ENCODE data around the gene KRT83. TPM values are rescaled to one million over a fixed set of nuclear protein-coding genes. Genes with fewer than 3 reads are reported as not detected.
"Not testable (repeated sequence)": the region's sequence is repeated elsewhere in the genome, so short reads cannot be mapped to it uniquely, and the experiment has no call there.

The KRT83 gene
- total and polyA plus RNA-seq, 9 donors = not detected

DNA sequence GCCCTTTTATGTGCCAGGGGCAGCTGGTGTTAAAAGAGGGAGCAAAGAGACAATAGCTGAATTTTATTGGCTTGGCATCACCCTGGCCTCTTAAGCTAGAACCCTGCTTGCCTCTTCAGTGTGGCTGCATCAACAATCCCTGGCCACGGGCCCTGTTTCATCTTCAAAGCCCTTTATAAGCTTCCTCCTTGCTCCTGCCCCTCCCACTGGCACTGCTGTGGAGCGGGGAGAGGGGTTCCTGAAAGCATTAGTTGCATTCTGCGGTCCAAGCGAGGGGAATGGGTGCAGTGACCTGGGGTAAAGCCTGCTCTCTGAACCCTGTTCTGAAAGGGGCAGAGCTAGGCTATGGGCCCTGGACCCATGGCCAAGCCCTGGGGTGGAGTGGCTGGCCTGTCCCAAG, 220 bp upstream of the KRT83 start:
- H3K4me3 ChIP-seq (ENCODE audit: low read length) = no peak overlapping the region
- H3K36me3 ChIP-seq (ENCODE audit: control insufficient read depth, insufficient read depth, low read length) = no peaks in the 10 kb centered on the region
- WGBS (ENCODE audit: insufficient coverage) = 56% methylated on average over 3 of the region's 4 CpGs
- no peaks in the 10 kb centered on the region for H3K9me3 ChIP-seq (replicated peaks; ENCODE audit: control insufficient read depth, low read depth, low read length)
- H3K27ac ChIP-seq (ENCODE audit: low read length) = no peak overlapping the region
- DNase-seq = peak; percentile 51
- peaks cover 45% of the 10 kb centered on the region for H3K27me3 ChIP-seq (ENCODE audit: control insufficient read depth, insufficient read depth, low read length)
- peaks cover 7% of the 10 kb centered on the region for H3K4me1 ChIP-seq (ENCODE audit: control insufficient read depth, insufficient read depth, low read length)

DNA sequence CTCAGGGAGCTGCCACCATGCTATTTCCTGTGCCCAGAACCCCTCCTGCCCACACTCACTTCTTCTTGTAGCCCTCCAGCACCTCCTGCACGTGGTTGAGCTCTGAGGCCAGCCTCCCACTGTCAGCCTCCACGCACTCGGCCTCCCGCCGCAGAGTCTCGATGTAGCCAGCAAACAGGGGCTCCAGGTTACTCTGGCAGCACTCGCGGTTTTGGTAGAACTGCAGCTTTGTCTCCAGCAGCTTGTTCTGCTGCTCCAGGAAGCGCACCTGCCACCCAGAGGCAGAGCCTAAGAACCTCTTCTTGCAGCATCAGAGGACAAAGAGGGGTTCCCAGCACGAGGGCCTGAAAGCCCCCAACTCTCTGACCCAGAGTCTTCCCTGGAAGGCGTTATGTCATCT, 2.1 kb downstream of the KRT83 start:
- Histone ChIP-seq H3K27me3 (ENCODE audit: control insufficient read depth, insufficient read depth, low read length) (peaks cover 47% of the 10 kb centered on the region), H3K27ac (ENCODE audit: low read length) (no peak overlapping the region), H3K4me1 (ENCODE audit: control insufficient read depth, insufficient read depth, low read length) (peaks cover 7% of the 10 kb centered on the region), H3K4me3 (ENCODE audit: low read length) (no peak overlapping the region), H3K36me3 (ENCODE audit: control insufficient read depth, insufficient read depth, low read length) (no peaks in the 10 kb centered on the region), H3K9me3 (replicated peaks; ENCODE audit: control insufficient read depth, low read depth, low read length) (no peaks in the 10 kb centered on the region)
- DNase-seq = no peak
- WGBS (ENCODE audit: insufficient coverage) = 73% methylated on average over 9 of the region's 11 CpGs

DNA sequence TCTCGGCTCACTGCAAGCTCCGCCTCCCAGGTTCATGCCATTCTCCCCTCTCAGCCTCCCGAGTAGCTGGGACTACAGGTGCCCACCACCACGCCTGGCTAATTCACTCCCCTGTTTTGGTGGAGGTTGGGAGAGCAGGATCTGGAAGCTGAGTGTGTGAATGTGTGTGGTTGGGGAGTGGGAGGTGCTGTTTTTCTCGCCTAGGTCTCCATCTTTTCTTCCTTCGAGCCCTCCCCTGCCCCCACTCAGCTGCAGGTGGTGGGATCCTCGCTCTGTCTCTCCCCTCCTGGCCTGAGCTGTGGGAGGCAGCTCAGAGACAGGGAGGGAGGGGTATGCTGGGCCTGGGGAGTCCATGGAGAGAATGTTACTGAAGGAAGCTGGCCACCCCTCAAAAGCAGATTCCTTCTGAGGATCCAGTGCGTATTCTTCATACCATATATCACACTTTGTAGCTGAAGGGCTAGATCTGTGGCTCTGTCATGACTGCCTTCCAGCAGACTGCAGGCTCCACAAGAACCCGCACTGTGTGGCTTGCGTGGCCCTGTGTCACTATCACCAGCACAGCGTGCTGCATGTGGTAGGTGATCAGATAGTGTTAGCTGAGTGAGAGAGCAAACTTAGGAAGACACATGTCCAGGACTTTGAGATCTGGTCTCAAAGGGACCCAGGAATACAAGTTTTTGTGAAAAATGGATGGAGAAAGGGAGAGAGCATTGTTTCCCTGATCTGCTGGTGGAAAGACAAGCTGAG, 2.8 kb downstream of the KRT83 start:
- DNase-seq = no peak

DNA sequence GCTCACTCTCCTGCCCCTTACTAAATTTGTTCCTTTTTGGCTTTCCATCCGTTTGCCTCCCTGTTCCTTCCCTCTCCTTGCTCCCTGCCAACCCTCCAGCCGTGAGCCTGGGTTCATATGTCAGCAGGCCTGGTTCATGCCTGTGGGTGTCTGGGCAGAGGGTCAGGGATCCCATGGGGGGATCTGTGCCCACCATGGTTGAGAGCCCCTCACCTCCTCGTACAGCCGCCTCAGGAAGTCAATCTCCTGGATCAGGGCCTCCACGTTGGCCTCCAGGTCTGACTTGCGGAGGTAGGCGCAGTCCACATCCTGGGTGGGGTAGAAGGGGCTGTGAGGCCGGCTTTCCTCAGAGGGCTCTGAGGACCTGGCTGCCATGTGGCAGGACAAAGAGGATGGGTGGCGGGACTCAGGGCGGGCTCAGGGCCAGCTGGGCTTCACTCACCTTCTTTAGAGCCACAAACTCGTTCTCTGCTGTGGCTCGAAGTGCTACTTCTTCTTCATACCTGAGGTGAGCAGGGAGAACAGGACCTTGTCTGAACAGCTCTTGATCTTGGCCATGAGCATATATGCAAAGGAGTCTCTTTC, 3.6 kb downstream of the KRT83 start:
- Histone ChIP-seq H3K27ac (ENCODE audit: low read length) (no peak overlapping the region), H3K36me3 (ENCODE audit: control insufficient read depth, insufficient read depth, low read length) (no peaks in the 10 kb centered on the region), H3K27me3 (ENCODE audit: control insufficient read depth, insufficient read depth, low read length) (peaks cover 43% of the 10 kb centered on the region), H3K4me1 (ENCODE audit: control insufficient read depth, insufficient read depth, low read length) (peaks cover 7% of the 10 kb centered on the region), H3K9me3 (replicated peaks; ENCODE audit: control insufficient read depth, low read depth, low read length) (no peaks in the 10 kb centered on the region), H3K4me3 (ENCODE audit: low read length) (no peak overlapping the region)
- DNase-seq = no peak
- WGBS (ENCODE audit: insufficient coverage) = 86% methylated on average over 8 of the region's 12 CpGs

More for the DNA sequence above, 2.8 kb downstream of the KRT83 start:
- Histone ChIP-seq H3K4me3 (ENCODE audit: low read length) (no peak overlapping the region), H3K4me1 (ENCODE audit: control insufficient read depth, insufficient read depth, low read length) (peaks cover 7% of the 10 kb centered on the region), H3K9me3 (replicated peaks; ENCODE audit: control insufficient read depth, low read depth, low read length) (no peaks in the 10 kb centered on the region), H3K36me3 (ENCODE audit: control insufficient read depth, insufficient read depth, low read length) (no peaks in the 10 kb centered on the region), H3K27me3 (ENCODE audit: control insufficient read depth, insufficient read depth, low read length) (peaks cover 47% of the 10 kb centered on the region), H3K27ac (ENCODE audit: low read length) (no peak overlapping the region)
- 75% methylated on average over 2 of the region's 11 CpGs for WGBS (ENCODE audit: insufficient coverage)

DNA sequence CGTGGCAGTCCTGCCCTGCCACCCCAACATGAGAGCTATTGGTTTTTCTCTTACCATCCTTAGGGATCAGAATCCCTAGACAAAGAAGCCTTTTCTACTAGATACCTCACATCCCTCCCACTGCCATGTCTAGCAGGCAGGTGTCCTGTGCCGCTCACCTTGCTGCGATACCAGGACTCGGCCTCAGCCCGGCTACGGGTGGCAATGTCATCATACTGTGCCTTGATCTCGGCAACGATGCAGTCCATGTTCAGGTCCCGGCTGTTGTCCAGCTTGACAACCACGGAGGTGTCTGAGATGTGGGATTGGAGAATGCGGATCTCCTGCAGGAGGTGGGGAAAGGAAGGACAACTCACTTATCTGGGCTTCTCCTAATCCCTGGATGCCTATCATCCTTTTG, 4.5 kb downstream of the KRT83 start:
- WGBS (ENCODE audit: insufficient coverage) = 82% methylated on average over 8 of the region's 11 CpGs
- no peaks in the 10 kb centered on the region for H3K36me3 ChIP-seq (ENCODE audit: control insufficient read depth, insufficient read depth, low read length)
- no peak overlapping the region for H3K4me3 ChIP-seq (ENCODE audit: low read length)
- H3K9me3 ChIP-seq (replicated peaks; ENCODE audit: control insufficient read depth, low read depth, low read length) = no peaks in the 10 kb centered on the region
- H3K4me1 ChIP-seq (ENCODE audit: control insufficient read depth, insufficient read depth, low read length) = peaks cover 11% of the 10 kb centered on the region
- H3K27me3 ChIP-seq (ENCODE audit: control insufficient read depth, insufficient read depth, low read length) = peaks cover 42% of the 10 kb centered on the region
- H3K27ac ChIP-seq (ENCODE audit: low read length) = no peak overlapping the region
- no peak for DNase-seq

DNA sequence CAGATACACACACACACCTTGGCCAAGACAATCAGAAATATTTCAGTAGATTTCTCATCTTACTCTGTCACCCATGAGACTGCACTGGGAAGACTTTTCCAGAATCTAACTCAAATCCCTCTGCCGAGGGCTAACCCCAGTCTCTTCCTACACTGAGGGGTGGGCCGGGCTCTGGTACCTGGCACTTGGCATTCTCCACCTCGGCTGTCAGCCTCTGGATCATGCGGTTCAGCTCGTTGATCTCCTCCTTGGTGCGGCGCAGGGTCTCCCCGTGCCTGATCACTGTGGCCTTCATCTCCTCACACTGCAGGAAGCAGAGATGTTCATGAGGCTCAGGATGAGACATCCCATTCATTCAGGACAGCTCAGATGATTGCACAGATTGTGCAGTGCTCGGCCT, 4.9 kb downstream of the KRT83 start:
- H3K27me3 ChIP-seq (ENCODE audit: control insufficient read depth, insufficient read depth, low read length) = peaks cover 41% of the 10 kb centered on the region
- no peaks in the 10 kb centered on the region for H3K9me3 ChIP-seq (replicated peaks; ENCODE audit: control insufficient read depth, low read depth, low read length)
- 77% methylated on average over 9 of the region's 9 CpGs for WGBS (ENCODE audit: insufficient coverage)
- no peaks in the 10 kb centered on the region for H3K36me3 ChIP-seq (ENCODE audit: control insufficient read depth, insufficient read depth, low read length)
- peaks cover 11% of the 10 kb centered on the region for H3K4me1 ChIP-seq (ENCODE audit: control insufficient read depth, insufficient read depth, low read length)
- no peak for DNase-seq
- no peak overlapping the region for H3K4me3 ChIP-seq (ENCODE audit: low read length)
- H3K27ac ChIP-seq (ENCODE audit: low read length) = no peak overlapping the region

DNA sequence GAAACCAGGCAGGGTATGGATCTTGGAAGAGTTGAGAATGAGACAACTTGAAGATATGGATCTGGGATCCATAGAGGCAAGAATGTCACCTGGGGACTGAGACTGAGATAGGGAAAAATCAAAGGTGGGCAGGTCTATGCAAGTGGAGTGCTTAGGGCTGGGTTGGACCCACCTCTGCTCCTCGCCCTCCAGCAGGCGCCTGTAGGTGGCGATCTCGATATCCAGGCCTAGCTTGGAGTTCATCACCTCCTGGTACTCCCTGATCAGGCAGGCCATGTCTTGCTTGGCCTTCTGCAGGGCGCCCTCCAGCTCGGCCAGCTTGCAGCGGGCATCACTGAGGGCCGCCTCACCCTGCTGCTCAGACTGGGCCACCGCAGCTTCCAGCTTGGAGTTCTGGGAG, 5.5 kb downstream of the KRT83 start:
- Histone ChIP-seq H3K27me3 (ENCODE audit: control insufficient read depth, insufficient read depth, low read length) (peaks cover 38% of the 10 kb centered on the region), H3K4me1 (ENCODE audit: control insufficient read depth, insufficient read depth, low read length) (peaks cover 14% of the 10 kb centered on the region)
- H3K36me3 ChIP-seq (ENCODE audit: control insufficient read depth, insufficient read depth, low read length); H3K9me3 ChIP-seq (replicated peaks; ENCODE audit: control insufficient read depth, low read depth, low read length); H3K4me3 ChIP-seq (ENCODE audit: low read length); DNase-seq; H3K27ac ChIP-seq (ENCODE audit: low read length): not testable (repeated sequence)
- WGBS (ENCODE audit: insufficient coverage) = 25% methylated on average over 2 of the region's 9 CpGs

- H3K4me1 ChIP-seq (ENCODE audit: control insufficient read depth, insufficient read depth, low read length) = peaks cover 26% of the 10 kb centered on the region
- no peaks in the 10 kb centered on the region for H3K36me3 ChIP-seq (ENCODE audit: control insufficient read depth, insufficient read depth, low read length)
- 63% methylated on average over 12 of the region's 13 CpGs for WGBS (ENCODE audit: insufficient coverage)
- no peak for DNase-seq
- H3K27me3 ChIP-seq (ENCODE audit: control insufficient read depth, insufficient read depth, low read length) = peaks cover 36% of the 10 kb centered on the region
- H3K4me3 ChIP-seq (ENCODE audit: low read length) = no peak overlapping the region
- H3K9me3 ChIP-seq (replicated peaks; ENCODE audit: control insufficient read depth, low read depth, low read length) = no peaks in the 10 kb centered on the region
- no peak overlapping the region for H3K27ac ChIP-seq (ENCODE audit: low read length)
Measured at GRCh38 chr12:52314511-52314910, 6.7 kb downstream of the KRT83 start.

DNA sequence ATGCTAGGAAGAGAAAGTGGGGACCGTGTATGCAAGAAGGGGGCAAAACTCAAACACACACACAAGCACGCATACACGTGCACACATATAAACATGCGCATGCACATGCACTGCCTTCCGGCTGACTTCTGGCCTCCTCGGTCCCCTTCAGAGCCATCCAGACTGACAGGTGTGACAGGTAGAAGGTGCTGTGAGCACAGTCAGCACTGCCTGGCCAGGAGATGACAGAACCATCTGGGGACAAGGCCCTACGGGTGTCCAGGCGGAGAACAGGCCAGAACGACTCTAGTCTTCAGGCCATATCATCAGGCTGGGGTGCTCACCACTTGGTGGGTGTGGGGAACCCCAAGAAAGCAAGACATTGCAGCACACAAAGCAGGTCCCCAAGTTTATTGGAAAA, 7.3 kb downstream of the KRT83 start:
- no peak overlapping the region for H3K27ac ChIP-seq (ENCODE audit: low read length)
- no peak overlapping the region for H3K4me3 ChIP-seq (ENCODE audit: low read length)
- peaks cover 32% of the 10 kb centered on the region for H3K4me1 ChIP-seq (ENCODE audit: control insufficient read depth, insufficient read depth, low read length)
- 72% methylated on average over 7 of the region's 9 CpGs for WGBS (ENCODE audit: insufficient coverage)
- H3K36me3 ChIP-seq (ENCODE audit: control insufficient read depth, insufficient read depth, low read length) = no peaks in the 10 kb centered on the region
- DNase-seq = no peak
- H3K27me3 ChIP-seq (ENCODE audit: control insufficient read depth, insufficient read depth, low read length) = peaks cover 38% of the 10 kb centered on the region
- H3K9me3 ChIP-seq (replicated peaks; ENCODE audit: control insufficient read depth, low read depth, low read length) = no peaks in the 10 kb centered on the region

- Histone ChIP-seq H3K36me3 (ENCODE audit: control insufficient read depth, insufficient read depth, low read length) (no peaks in the 10 kb centered on the region), H3K4me3 (ENCODE audit: low read length) (no peak overlapping the region), H3K27ac (ENCODE audit: low read length) (no peak overlapping the region), H3K9me3 (replicated peaks; ENCODE audit: control insufficient read depth, low read depth, low read length) (no peaks in the 10 kb centered on the region), H3K4me1 (ENCODE audit: control insufficient read depth, insufficient read depth, low read length) (peaks cover 36% of the 10 kb centered on the region), H3K27me3 (ENCODE audit: control insufficient read depth, insufficient read depth, low read length) (peaks cover 41% of the 10 kb centered on the region)
- no peak for DNase-seq
- WGBS (ENCODE audit: insufficient coverage) = 95% methylated on average over 2 of the region's 3 CpGs
Measured at GRCh38 chr12:52313461-52313860, 7.7 kb downstream of the KRT83 start.
